ENCODE measurements around the gene ARPC1B. TPM values are rescaled to one million over a fixed set of nuclear protein-coding genes. Genes with fewer than 3 reads are reported as not detected.

The ARPC1B gene
- total and polyA plus RNA-seq, 4 donors, result 43.9 to 182 (median 112) TPM

GRCh38 chr7:99384523-99384922, 10.0 kb downstream of the ARPC1B start:
- no peak for DNase-seq (ENCODE audit: low spot score)
- Histone ChIP-seq H3K4me1 (ENCODE audit: control insufficient read depth in 4 of 4, insufficient read depth in 4 of 4, low read length in 3 of 4) (peaks cover 13 to 23% (median 17%) of the 10 kb centered on the region in 4 donors), H3K9ac (ENCODE audit: low read depth in 1 of 2, low read length in 2 of 2) (no peak overlapping the region), H3K4me3 (ENCODE audit: low read depth in 1 of 3, low read length in 3 of 3) (no peak overlapping the region), H3K27me3 (ENCODE audit: control insufficient read depth in 4 of 4, insufficient read depth in 4 of 4, low read length in 3 of 4) (no peaks in the 10 kb centered on the region), H3K27ac (ENCODE audit: low read depth in 1 of 2, low read length in 2 of 2) (no peak overlapping the region), H3K9me3 (ENCODE audit: control insufficient read depth in 4 of 4, low read length in 3 of 4) (no peaks in the 10 kb centered on the region), H3K36me3 (ENCODE audit: control insufficient read depth in 4 of 4, insufficient read depth in 3 of 4, low read depth in 1 of 4, low read length in 3 of 4) (peaks cover 0 to 21% (median 2%) of the 10 kb centered on the region in 4 donors)
- WGBS, result 93% methylated on average over 4 of the region's 4 CpGs
- TF ChIP-seq GABPA (IDR thresholded peaks at IDR 0.05 in 1 of 2, conservative IDR thresholded peaks at IDR 0.05 in 1 of 2) (no peak), TAF1 (conservative IDR thresholded peaks at IDR 0.05) (no peak), HNF4G (IDR thresholded peaks at IDR 0.05) (no peak), NR2F2 (IDR thresholded peaks at IDR 0.05) (no peak), REST (IDR thresholded peaks at IDR 0.05) (no peak), JUND (IDR thresholded peaks at IDR 0.05) (no peak), ZBTB33 (IDR thresholded peaks at IDR 0.05) (no peak), CTCF (IDR thresholded peaks at IDR 0.05; ENCODE audit: low read depth, low read length, missing input control) (no peak), RAD21 (IDR thresholded peaks at IDR 0.05) (no peak), RXRA (IDR thresholded peaks at IDR 0.05) (no peak), FOXA2 (IDR thresholded peaks at IDR 0.05) (no peak)
- TF ChIP-seq, protein P1, sequence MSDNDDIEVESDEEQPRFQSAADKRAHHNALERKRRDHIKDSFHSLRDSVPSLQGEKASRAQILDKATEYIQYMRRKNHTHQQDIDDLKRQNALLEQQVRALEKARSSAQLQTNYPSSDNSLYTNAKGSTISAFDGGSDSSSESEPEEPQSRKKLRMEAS (IDR thresholded peaks at IDR 0.05), result no peak

DNA sequence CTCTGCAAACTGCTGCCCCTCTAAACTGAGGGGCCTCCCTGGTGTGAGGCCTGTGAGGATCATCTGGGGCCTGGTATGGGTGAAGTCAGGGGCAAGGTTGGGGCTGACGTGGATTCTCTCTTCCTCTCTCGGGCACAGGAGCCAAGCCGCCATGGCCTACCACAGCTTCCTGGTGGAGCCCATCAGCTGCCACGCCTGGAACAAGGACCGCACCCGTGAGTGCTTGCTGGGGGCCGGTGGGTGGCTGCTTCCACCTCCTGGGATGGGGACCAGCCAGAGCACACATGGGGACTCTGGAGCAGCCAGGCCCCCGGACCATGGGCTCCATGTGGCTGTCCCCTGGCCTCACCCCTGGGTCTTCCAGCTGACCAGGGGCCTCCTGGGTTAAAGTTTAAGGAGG, 11.0 kb downstream of the ARPC1B start:
- Histone ChIP-seq H3K27me3 (ENCODE audit: control insufficient read depth in 4 of 4, insufficient read depth in 4 of 4, low read length in 3 of 4) (no peaks in the 10 kb centered on the region), H3K9ac (ENCODE audit: low read depth in 1 of 2, low read length in 2 of 2) (no peak overlapping the region), H3K36me3 (ENCODE audit: control insufficient read depth in 4 of 4, insufficient read depth in 3 of 4, low read depth in 1 of 4, low read length in 3 of 4) (peaks cover 0 to 27% (median 4%) of the 10 kb centered on the region in 4 donors), H3K9me3 (ENCODE audit: control insufficient read depth in 4 of 4, low read length in 3 of 4) (no peaks in the 10 kb centered on the region), H3K4me1 (ENCODE audit: control insufficient read depth in 4 of 4, insufficient read depth in 4 of 4, low read length in 3 of 4) (peaks cover 11 to 15% (median 13%) of the 10 kb centered on the region in 4 donors), H3K27ac (ENCODE audit: low read depth in 1 of 2, low read length in 2 of 2) (no peak overlapping the region), H3K4me3 (ENCODE audit: low read depth in 1 of 3, low read length in 3 of 3) (no peak overlapping the region)
- 83% methylated on average over 8 of the region's 8 CpGs for WGBS
- no peak for DNase-seq (ENCODE audit: low spot score)
- TF ChIP-seq FOXA2 (IDR thresholded peaks at IDR 0.05) (no peak), CTCF (IDR thresholded peaks at IDR 0.05; ENCODE audit: low read depth, low read length, missing input control) (no peak), FOXA1 (IDR thresholded peaks at IDR 0.05) (no peak), HNF4G (IDR thresholded peaks at IDR 0.05) (no peak), JUND (IDR thresholded peaks at IDR 0.05) (no peak), NR2F2 (IDR thresholded peaks at IDR 0.05) (no peak), RXRA (IDR thresholded peaks at IDR 0.05) (no peak), EGR1 (IDR thresholded peaks at IDR 0.05; ENCODE audit: low read depth in 2 of 2) (no peak), TAF1 (conservative IDR thresholded peaks at IDR 0.05) (no peak), REST (IDR thresholded peaks at IDR 0.05) (no peak), GABPA (IDR thresholded peaks at IDR 0.05 in 1 of 2, conservative IDR thresholded peaks at IDR 0.05 in 1 of 2) (no peak), RAD21 (IDR thresholded peaks at IDR 0.05) (no peak), ZBTB33 (IDR thresholded peaks at IDR 0.05) (no peak)

Data from liver (tissue), 9 donors.